VCaP (cell line): ENCODE measurements around the gene PLCG1.

Source experiments
- H3K27ac ChIP-seq: fragments of 450-650 bp; 2 replicates; pipeline ENCODE4 v1.5.1; 2017
- TF ChIP-seq, protein P1 (sequence below): fragments of 450-650 bp; conservative IDR thresholded peaks from 2 replicates; pipeline ENCODE4 v1.5.1; 2017; ENCODE audit warnings: mild to moderate bottlenecking, moderate library complexity

PLCG1 gene

DNA sequence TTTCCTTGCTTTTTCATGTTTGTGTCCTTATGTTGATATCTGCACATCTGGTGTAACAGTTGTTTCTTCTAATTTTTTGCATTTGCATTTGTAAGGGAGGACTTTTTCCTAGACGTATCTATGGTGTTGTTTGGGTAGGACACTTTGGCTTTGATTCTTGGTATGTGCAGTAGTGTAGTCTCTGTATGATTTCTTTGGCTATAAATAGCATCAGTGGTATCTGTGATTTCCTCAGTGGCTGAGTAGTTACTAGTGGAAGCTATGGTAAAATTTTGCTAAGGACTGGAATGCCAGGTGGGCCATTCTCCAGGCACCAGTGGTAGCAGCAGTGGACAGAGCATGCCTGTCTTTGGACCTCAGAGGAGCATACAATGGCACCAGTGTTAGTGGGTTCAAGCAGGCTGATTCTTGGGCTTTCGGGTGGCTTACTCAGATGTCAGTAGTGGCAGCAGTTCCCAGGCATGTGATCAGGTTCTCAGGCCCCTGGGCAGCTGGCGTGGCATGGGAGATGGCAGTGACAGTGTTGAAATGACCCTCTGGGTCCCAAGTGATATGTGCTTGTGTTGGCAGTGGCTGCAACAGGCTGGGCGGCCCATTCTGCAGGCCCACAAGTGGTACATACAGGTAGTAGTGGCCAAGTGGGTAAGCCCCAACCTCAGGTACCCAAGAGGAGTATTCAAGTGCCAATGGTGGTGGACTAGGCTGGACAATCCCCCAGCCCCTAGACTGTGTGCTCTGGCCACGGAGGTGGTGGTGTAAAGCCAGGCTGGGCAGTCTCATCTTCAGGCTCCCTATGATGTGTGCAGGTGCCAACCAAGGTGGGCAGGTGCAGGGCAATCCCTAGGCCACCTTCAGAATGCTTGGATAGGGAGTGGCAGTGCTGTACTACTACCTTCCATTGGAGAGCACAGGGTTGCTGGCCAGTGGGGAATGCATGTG lies 54.5 kb downstream of the PLCG1 start:
- TF ChIP-seq, protein P1, sequence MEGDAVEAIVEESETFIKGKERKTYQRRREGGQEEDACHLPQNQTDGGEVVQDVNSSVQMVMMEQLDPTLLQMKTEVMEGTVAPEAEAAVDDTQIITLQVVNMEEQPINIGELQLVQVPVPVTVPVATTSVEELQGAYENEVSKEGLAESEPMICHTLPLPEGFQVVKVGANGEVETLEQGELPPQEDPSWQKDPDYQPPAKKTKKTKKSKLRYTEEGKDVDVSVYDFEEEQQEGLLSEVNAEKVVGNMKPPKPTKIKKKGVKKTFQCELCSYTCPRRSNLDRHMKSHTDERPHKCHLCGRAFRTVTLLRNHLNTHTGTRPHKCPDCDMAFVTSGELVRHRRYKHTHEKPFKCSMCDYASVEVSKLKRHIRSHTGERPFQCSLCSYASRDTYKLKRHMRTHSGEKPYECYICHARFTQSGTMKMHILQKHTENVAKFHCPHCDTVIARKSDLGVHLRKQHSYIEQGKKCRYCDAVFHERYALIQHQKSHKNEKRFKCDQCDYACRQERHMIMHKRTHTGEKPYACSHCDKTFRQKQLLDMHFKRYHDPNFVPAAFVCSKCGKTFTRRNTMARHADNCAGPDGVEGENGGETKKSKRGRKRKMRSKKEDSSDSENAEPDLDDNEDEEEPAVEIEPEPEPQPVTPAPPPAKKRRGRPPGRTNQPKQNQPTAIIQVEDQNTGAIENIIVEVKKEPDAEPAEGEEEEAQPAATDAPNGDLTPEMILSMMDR, result no peak
- no peak overlapping the region for H3K27ac ChIP-seq

DNA sequence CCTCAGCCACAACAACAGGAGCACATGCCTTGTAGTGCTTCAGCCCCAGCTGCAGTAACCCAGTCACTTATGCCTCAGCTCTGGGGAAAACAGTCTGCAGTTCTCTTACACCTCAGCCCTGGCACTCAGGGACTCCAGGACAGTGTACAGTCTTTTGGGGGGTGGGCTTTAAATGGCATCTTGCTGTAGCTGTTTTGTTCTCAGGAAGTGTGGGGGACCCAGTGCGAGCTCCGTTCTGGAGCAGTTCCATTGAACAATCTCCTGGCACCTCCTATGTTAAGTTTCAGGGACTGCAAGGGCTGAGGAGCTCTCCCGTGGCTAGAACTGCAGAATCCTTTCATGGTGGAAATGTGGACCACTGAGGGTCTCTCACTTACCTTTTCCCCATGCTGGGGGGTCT lies 55.2 kb downstream of the PLCG1 start:
- TF ChIP-seq, protein P1, result no peak
- H3K27ac ChIP-seq, result no peak overlapping the region

DNA sequence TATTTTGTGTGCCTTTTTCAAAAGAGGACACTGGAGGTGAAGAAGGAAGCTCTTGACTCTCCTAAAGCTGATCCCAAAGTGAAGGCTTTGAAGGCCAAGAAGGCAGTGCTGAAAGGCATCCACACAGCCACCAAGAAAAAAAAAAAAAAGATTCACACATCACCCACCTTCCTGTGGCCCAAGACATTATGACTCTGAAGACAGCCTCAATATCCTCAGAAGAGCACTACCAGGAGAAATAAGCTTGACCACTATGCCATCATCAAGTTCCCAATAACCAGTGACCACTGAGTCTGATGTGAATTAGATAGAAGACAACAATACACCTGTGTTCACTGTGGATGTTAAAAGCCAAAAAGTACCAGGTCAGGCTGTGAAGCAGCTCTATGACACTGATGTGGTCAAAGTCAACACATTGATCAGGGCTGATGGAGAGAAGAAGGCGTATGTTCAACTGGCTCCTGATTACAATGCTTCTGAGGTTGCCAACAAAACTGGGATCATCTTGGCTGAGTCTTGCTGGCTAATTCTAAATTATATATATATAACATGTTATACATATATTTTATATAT lies 59.4 kb downstream of the PLCG1 start:
- H3K27ac ChIP-seq, result no peak overlapping the region
- TF ChIP-seq, protein P1, result no peak

DNA sequence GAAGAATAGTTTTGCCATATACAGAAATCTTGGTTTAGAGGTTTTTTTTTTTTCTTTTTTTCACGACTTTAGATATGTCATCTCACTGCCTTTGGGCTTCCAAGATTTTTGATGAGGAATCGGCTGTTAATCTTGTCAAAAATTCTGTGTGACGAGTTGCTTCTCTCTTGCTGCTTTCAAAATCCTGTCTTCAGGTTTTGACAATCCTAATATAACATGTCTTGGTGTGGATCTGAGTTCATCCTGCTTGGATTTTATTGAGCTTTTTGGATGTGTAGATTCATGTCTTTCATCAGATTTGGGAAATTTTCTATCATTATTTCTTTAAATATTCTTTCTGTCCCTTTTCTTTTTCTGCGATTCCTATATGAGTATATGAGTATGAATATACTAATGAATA lies 61.1 kb downstream of the PLCG1 start:
- H3K27ac ChIP-seq, result no peak overlapping the region
- TF ChIP-seq, protein P1, result no peak

DNA sequence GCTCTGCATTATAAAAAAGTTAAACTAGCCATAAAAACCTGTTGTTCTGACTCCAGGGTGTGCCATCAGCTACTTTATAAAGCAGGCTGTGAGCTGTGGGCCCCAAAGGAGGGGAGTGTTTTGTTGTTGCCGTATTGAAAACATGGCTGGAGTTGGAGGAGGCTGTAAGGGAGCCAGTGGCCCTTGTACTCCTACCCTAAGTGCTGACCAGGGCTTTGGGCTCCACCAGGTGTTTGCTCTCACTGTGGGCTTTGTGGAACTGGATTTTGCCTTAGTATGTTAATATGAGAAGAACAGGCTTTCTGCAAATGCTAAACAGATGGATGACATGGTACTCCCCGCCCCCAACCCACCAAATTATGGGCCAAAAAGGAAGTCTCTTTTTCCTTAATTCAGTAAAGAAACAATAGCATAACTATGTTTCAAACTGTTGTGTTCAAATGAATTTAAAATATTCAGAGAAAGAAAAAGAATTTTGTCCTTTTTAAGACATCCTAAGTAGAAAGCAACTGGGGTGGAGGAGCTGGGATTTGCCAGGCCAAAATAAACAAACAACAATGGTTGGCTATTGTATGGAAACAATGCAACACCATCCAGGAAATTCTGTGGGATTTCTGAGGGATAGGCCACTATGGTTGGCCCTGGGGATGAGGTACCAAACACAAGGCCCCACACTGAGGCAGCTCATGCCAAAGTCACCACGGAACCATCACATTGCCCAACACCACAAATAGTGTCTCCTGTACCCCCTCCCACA lies 63.3 kb downstream of the PLCG1 start:
- no peak overlapping the region for H3K27ac ChIP-seq
- TF ChIP-seq, protein P1, result no peak

DNA sequence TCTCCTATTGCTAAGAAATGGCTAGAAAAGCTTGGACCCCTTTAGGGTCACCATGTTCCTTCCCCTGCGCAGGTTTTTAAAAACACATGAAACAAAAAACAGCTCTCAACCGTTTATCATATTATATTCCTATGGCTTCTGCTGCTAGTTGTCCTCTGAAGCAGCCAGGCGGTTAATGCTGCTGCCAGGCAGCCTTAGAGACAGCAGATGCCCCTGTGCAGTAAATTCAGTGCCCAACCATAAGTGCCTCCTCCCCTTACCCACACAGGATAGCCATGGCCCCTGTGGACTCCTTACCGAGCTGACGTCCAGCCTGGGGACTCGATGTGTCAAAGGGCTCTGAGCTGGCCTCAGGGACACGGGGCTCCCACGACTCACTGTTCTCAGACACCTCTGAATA lies 64.4 kb downstream of the PLCG1 start:
- TF ChIP-seq, protein P1, result no peak
- no peak overlapping the region for H3K27ac ChIP-seq

DNA sequence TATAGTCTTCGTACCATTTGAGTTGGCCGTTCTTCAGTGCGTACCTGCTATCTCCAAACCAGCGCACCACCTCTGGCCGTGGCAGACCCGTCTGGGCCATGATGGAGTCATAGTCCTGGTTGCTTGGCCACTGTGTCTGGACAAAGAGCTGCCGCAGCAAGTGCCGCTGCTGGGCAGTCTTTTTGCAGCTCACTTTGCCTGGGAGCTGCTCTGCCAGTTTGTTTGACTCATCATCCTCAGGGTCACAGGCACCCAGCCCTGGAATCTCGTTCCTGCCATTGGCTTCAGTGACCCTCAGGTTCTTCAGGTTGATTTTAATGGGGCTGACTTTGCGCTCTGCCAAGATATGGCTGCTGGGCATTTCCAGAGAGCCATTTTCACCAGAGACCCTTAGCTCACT lies 65.1 kb downstream of the PLCG1 start:
- no peak overlapping the region for H3K27ac ChIP-seq
- TF ChIP-seq, protein P1, result no peak
